ENCODE measurements around the gene APH1B.

- TF ChIP-seq CTCF (IDR thresholded peaks at IDR 0.05) = no peak
- TF ChIP-seq POLR2A (IDR thresholded peaks at IDR 0.05) = no peak
- TF ChIP-seq POLR2AphosphoS5 (IDR thresholded peaks at IDR 0.05) = no peak
Measured at GRCh38 chr15:63338170-63338569, 60.8 kb downstream of the APH1B start.

Measured in prostate gland (tissue), 2 donors.